Measurements from ENCODE around the gene SHOX.

GRCh38 chrX:581066-581465, 49.5 kb upstream of the SHOX start:
- TF ChIP-seq POLR2A (IDR thresholded peaks at IDR 0.05) (no peak), CTCF (IDR thresholded peaks at IDR 0.05) (no peak), POLR2AphosphoS5 (IDR thresholded peaks at IDR 0.05) (no peak), EP300 (IDR thresholded peaks at IDR 0.05) (no peak)

Data from upper lobe of left lung (tissue), 4 donors.